ENCODE measurements around the gene USP16. TPM values are rescaled to one million over a fixed set of nuclear protein-coding genes. Genes with fewer than 3 reads are reported as not detected.
A peak's percentile ranks its signal among the peaks of the same experiment; 100 is the strongest.
"Not testable (repeated sequence)": the region's sequence is repeated elsewhere in the genome, so short reads cannot be mapped to it uniquely, and the experiment has no call there.

Gene USP16
- total RNA-seq, 2 experiments from 2014 or later: 31.8 to 33.7 TPM

- H3K4me1 Mint-ChIP-seq (ENCODE audit: low read depth): peaks cover 61% of the 10 kb centered on the region
- H3K4me3 Mint-ChIP-seq: peak overlapping the region; percentile 98
- H3K36me3 Mint-ChIP-seq (ENCODE audit: low read depth): peaks cover 43% of the 10 kb centered on the region
- DNase-seq (no peak), ATAC-seq (peak; percentile 25)
- no peaks in the 10 kb centered on the region for H3K27me3 Mint-ChIP-seq (ENCODE audit: low read depth)
- H3K9me3 Mint-ChIP-seq (ENCODE audit: insufficient read depth): no peaks in the 10 kb centered on the region
- peak overlapping the region; percentile 99 for H3K27ac Mint-ChIP-seq
- ChIA-PET POLR2A (interaction anchor here (0.5 to 4.0 kb wide), 18 partner anchors 9 to 292 kb away, joined by 3 to 44 read pairs (median 4); partner anchors contain the start of genes LTN1, RWDD2B and USP16), CTCF (interaction anchor here (0.8 to 4.2 kb wide), 6 partner anchors 49 to 303 kb away, joined by 3 to 13 read pairs (median 4); partner anchors contain the start of gene USP16)
Measured at GRCh38 chr21:29074007-29074376, 49.5 kb downstream of the USP16 start.

DNA sequence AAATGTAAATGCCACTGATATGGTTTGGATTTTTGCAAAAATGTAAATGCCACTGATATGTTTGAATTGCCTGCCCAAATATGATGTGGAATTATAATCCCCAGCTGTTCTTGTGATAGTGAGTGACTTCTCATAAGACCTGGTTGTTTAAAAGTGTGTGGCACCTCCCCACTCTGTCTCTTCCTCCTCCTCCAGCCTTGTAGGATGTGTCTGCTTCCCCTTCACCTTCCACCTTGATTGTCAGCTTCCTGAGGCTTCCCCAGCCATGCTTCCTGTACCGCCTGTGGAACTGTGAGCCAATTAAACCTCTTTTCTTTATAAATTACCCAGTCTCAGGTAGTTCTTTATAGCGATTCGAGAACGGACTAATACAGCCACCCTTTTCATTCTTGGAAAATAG lies 50.3 kb downstream of the USP16 start:
- no peak for ATAC-seq
- Mint-ChIP-seq H3K9me3 (ENCODE audit: insufficient read depth) (no peaks in the 10 kb centered on the region), H3K4me1 (ENCODE audit: low read depth) (peaks cover 66% of the 10 kb centered on the region), H3K36me3 (ENCODE audit: low read depth) (peaks cover 40% of the 10 kb centered on the region), H3K4me3 (peak overlapping the region; percentile 26), H3K27me3 (ENCODE audit: low read depth) (no peaks in the 10 kb centered on the region), H3K27ac (peak overlapping the region; percentile 60)
- ChIA-PET POLR2A (interaction anchor here (1.1 to 1.4 kb wide), 2 partner anchors 71 to 225 kb away, joined by 3 to 7 read pairs; no protein-coding TSS in a partner anchor), CTCF (interaction anchor here (1.1 kb wide), 1 partner anchor 226 kb away, joined by 4 read pairs; no protein-coding TSS in a partner anchor)
- no peak for DNase-seq

- Mint-ChIP-seq H3K4me1 (ENCODE audit: low read depth) (peaks cover 69% of the 10 kb centered on the region), H3K9me3 (ENCODE audit: insufficient read depth) (no peaks in the 10 kb centered on the region), H3K4me3 (peak overlapping the region; percentile 71), H3K36me3 (ENCODE audit: low read depth) (peaks cover 35% of the 10 kb centered on the region), H3K27me3 (ENCODE audit: low read depth) (no peaks in the 10 kb centered on the region), H3K27ac (peak overlapping the region; percentile 90)
- ChIA-PET POLR2A (interaction anchor here (0.6 to 2.6 kb wide), 5 partner anchors 52 to 375 kb away, joined by 3 to 24 read pairs (median 3); partner anchors contain the start of genes BACH1 and USP16), CTCF (interaction anchor here (1.0 to 1.4 kb wide), 3 partner anchors 13 to 121 kb away, joined by 3 to 4 read pairs (median 3); no protein-coding TSS in a partner anchor)
- DNase-seq (no peak), ATAC-seq (no peak)
Measured at GRCh38 chr21:29075706-29076466, 51.4 kb downstream of the USP16 start.

- ChIA-PET CTCF (interaction anchor here (0.9 to 1.2 kb wide), 4 partner anchors 84 to 373 kb away, joined by 3 to 5 read pairs (median 3); partner anchors contain the start of genes BACH1 and LTN1), POLR2A (interaction anchor here (0.6 to 2.6 kb wide), 6 partner anchors 52 to 374 kb away, joined by 3 to 24 read pairs (median 4); partner anchors contain the start of genes BACH1 and USP16)
- H3K4me3 Mint-ChIP-seq: peak overlapping the region; percentile 75
- not testable (repeated sequence) for H3K9me3 Mint-ChIP-seq (ENCODE audit: insufficient read depth); H3K27me3 Mint-ChIP-seq (ENCODE audit: low read depth)
- peaks cover 28% of the 10 kb centered on the region for H3K36me3 Mint-ChIP-seq (ENCODE audit: low read depth)
- H3K27ac Mint-ChIP-seq: peak overlapping the region; percentile 93
- DNase-seq (peak; percentile 86), ATAC-seq (peak; percentile 8)
- H3K4me1 Mint-ChIP-seq (ENCODE audit: low read depth): peaks cover 59% of the 10 kb centered on the region
Measured at GRCh38 chr21:29076731-29077640, 52.5 kb downstream of the USP16 start.

- peak; percentile 40 for DNase-seq
- Mint-ChIP-seq H3K27ac (peak overlapping the region; percentile 93), H3K9me3 (ENCODE audit: insufficient read depth) (no peaks in the 10 kb centered on the region), H3K27me3 (ENCODE audit: low read depth) (no peaks in the 10 kb centered on the region), H3K36me3 (ENCODE audit: low read depth) (peaks cover 23% of the 10 kb centered on the region), H3K4me3 (peak overlapping the region; percentile 75), H3K4me1 (ENCODE audit: low read depth) (peaks cover 52% of the 10 kb centered on the region)
- no peak for ATAC-seq
- ChIA-PET CTCF (interaction anchor here (1.1 to 1.2 kb wide), 3 partner anchors 85 to 372 kb away, joined by 3 read pairs; partner anchors contain the start of genes BACH1 and LTN1), POLR2A (interaction anchor here (1.1 to 2.6 kb wide), 3 partner anchors 53 to 222 kb away, joined by 4 to 24 read pairs (median 4); partner anchors contain the start of genes BACH1 and USP16)
Measured at GRCh38 chr21:29077651-29078090, 53.2 kb downstream of the USP16 start.

GRCh38 chr21:29078869-29079767 lies 54.6 kb downstream of the USP16 start:
- ChIA-PET CTCF (interaction anchor here (1.1 to 2.9 kb wide), 5 partner anchors 17 to 370 kb away, joined by 3 to 12 read pairs (median 5); no protein-coding TSS in a partner anchor), POLR2A (interaction anchor here (0.8 to 2.6 kb wide), 5 partner anchors 9 to 221 kb away, joined by 3 to 24 read pairs (median 3); partner anchors contain the start of gene BACH1)
- peak; percentile 41 for ATAC-seq
- peak; percentile 49 for DNase-seq
- H3K27me3 Mint-ChIP-seq (ENCODE audit: low read depth): no peaks in the 10 kb centered on the region
- peak overlapping the region; percentile 90 for H3K27ac Mint-ChIP-seq
- H3K4me3 Mint-ChIP-seq: peak overlapping the region; percentile 30
- H3K9me3 Mint-ChIP-seq (ENCODE audit: insufficient read depth): no peaks in the 10 kb centered on the region
- peaks cover 47% of the 10 kb centered on the region for H3K4me1 Mint-ChIP-seq (ENCODE audit: low read depth)
- H3K36me3 Mint-ChIP-seq (ENCODE audit: low read depth): peaks cover 16% of the 10 kb centered on the region

GRCh38 chr21:29080454-29080941 lies 56.0 kb downstream of the USP16 start:
- Mint-ChIP-seq H3K4me1 (ENCODE audit: low read depth) (peaks cover 41% of the 10 kb centered on the region), H3K9me3 (ENCODE audit: insufficient read depth) (no peaks in the 10 kb centered on the region), H3K27me3 (ENCODE audit: low read depth) (no peaks in the 10 kb centered on the region), H3K36me3 (ENCODE audit: low read depth) (peaks cover 15% of the 10 kb centered on the region), H3K27ac (peak overlapping the region; percentile 90), H3K4me3 (peak overlapping the region; percentile 30)
- ChIA-PET CTCF (interaction anchor here (1.1 to 2.9 kb wide), 4 partner anchors 65 to 291 kb away, joined by 3 to 12 read pairs (median 6); no protein-coding TSS in a partner anchor), POLR2A (no interaction called here)
- DNase-seq (no peak), ATAC-seq (no peak)

GRCh38 chr21:29082046-29082815 lies 57.8 kb downstream of the USP16 start:
- ChIA-PET POLR2A (no interaction called here), CTCF (interaction anchor here (1.0 to 1.3 kb wide), 2 partner anchors 266 to 290 kb away, joined by 4 to 6 read pairs; no protein-coding TSS in a partner anchor)
- Mint-ChIP-seq H3K27me3 (ENCODE audit: low read depth) (no peaks in the 10 kb centered on the region), H3K36me3 (ENCODE audit: low read depth) (peaks cover 7% of the 10 kb centered on the region), H3K27ac (no peak overlapping the region), H3K4me1 (ENCODE audit: low read depth) (peaks cover 27% of the 10 kb centered on the region), H3K4me3 (no peak overlapping the region), H3K9me3 (ENCODE audit: insufficient read depth) (no peaks in the 10 kb centered on the region)
- DNase-seq (no peak), ATAC-seq (no peak)

GRCh38 chr21:29083306-29083705 lies 58.8 kb downstream of the USP16 start:
- ChIA-PET CTCF (interaction anchor here (1.3 kb wide), 1 partner anchor 265 kb away, joined by 6 read pairs; no protein-coding TSS in a partner anchor), POLR2A (no interaction called here)
- no peak for DNase-seq
- no peak overlapping the region for H3K4me3 Mint-ChIP-seq
- peaks cover 7% of the 10 kb centered on the region for H3K36me3 Mint-ChIP-seq (ENCODE audit: low read depth)
- peaks cover 24% of the 10 kb centered on the region for H3K4me1 Mint-ChIP-seq (ENCODE audit: low read depth)
- H3K27ac Mint-ChIP-seq: no peak overlapping the region
- no peaks in the 10 kb centered on the region for H3K9me3 Mint-ChIP-seq (ENCODE audit: insufficient read depth)
- no peaks in the 10 kb centered on the region for H3K27me3 Mint-ChIP-seq (ENCODE audit: low read depth)
- ATAC-seq: no peak

DNA sequence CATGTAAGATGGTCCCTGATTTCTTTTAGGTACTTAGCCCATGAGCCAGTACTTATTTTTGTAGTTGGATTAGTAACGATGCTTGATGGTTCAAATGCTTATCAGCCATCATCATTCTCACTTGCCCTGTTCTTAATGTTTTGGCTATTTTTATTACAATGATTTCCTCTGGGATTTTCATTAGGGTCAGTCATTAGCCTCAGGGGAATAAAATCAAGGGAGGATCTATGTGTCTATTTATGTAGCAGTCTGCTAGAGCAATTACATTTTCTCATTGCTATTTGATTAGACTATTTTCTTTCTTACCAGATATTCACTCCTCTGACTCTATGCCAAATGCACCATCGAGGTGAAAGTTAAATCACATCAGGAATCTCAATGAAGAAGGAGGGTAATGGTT lies 59.9 kb downstream of the USP16 start:
- ChIA-PET CTCF (no interaction called here), POLR2A (no interaction called here)
- no peaks in the 10 kb centered on the region for H3K27me3 Mint-ChIP-seq (ENCODE audit: low read depth)
- H3K4me1 Mint-ChIP-seq (ENCODE audit: low read depth): peaks cover 14% of the 10 kb centered on the region
- no peak overlapping the region for H3K4me3 Mint-ChIP-seq
- no peaks in the 10 kb centered on the region for H3K9me3 Mint-ChIP-seq (ENCODE audit: insufficient read depth)
- ATAC-seq (no peak), DNase-seq (no peak)
- H3K27ac Mint-ChIP-seq: no peak overlapping the region
- peaks cover 3% of the 10 kb centered on the region for H3K36me3 Mint-ChIP-seq (ENCODE audit: low read depth)
